Measurements from ENCODE around the gene OGFOD2. TPM values are rescaled to one million over a fixed set of nuclear protein-coding genes. Genes with fewer than 3 reads are reported as not detected.

The OGFOD2 gene
- 5.2 TPM for polyA plus RNA-seq (2013, experiment 1 of 2)
- 4.9 TPM for polyA plus RNA-seq (2013, experiment 2 of 2)

DNA sequence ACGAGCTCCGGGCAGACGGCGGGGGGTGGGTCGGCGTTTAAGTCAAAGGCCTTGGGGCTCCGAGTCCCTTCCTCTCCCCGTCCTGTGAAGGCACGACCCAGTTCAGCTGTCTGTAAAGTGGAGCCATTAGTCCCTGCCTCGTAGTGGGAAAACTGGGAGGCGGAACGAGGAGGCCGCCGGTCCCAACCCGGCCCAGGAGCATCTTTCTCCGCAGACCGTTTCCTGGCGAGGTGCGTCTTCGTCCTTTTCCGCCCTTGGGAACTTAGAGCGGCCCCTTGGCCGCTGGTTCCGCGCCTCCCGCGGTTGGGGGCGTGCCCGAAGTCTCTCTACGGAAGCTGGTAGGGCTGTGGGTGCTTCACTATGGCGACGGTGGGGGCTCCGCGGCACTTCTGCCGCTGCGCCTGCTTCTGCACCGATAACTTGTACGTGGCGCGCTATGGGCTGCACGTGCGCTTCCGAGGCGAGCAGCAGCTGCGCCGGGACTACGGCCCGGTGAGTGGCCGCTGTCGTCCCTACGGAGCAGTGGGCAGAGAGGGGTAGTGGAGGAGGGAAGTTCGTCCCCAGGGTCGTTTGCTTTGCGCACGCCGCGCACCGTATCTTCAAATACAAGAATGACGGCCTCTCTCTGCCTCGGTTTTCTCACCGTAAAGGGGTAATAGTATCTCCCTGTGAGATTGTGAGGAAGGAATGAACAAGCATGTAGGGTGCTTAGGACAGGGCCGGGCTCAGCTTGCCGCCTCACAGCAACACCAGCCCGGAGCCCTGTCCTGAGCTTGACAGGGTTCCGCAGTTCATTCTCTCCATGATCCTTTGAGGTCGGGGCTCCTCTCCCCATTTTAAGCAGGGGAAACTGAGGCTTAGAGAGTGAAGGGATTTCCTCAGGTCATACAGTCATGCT lies at the start of gene OGFOD2:
OGFOD2 (plus strand) TSS at position 353 of the 898 bp plus-strand sequence; CDS start at position 361, 8 bp downstream.
- Histone ChIP-seq H3K23ac (ENCODE audit: low read length) (peak within 1 kb of the TSS; percentile 98), H3K9ac (ENCODE audit: low read length) (peak within 1 kb of the TSS; percentile 97), H3K27ac (ENCODE audit: low read depth, low read length) (peak within 1 kb of the TSS; percentile 80), H3K36me3 (ENCODE audit: control insufficient read depth, insufficient read depth, low read length) (peaks cover 1% of the 10 kb centered on the region), H4K5ac (ENCODE audit: low read length) (no peak within 1 kb of the TSS), H3K4me2 (ENCODE audit: low read length) (peak within 1 kb of the TSS; percentile 89), H2BK5ac (ENCODE audit: low read length) (peak within 1 kb of the TSS; percentile 75), H2AK5ac (ENCODE audit: low read length) (peak within 1 kb of the TSS; percentile 6), H3K79me1 (ENCODE audit: low read length) (peaks cover 10% of the 10 kb centered on the region), H3K56ac (ENCODE audit: low read length) (peak within 1 kb of the TSS; percentile 99), H2BK120ac (ENCODE audit: low read depth, low read length) (peak within 1 kb of the TSS; percentile 62), H4K8ac (ENCODE audit: low read depth, low read length) (no peak within 1 kb of the TSS), H3K4me1 (ENCODE audit: control insufficient read depth, low read depth, low read length) (peaks cover 6% of the 10 kb centered on the region), H2BK15ac (replicated peaks; ENCODE audit: low read depth) (peak within 1 kb of the TSS; percentile 22), H3K4ac (ENCODE audit: low read depth, low read length) (peak within 1 kb of the TSS; percentile 95), H3K4me3 (ENCODE audit: low read length) (peak within 1 kb of the TSS; percentile 78), H3K27me3 (ENCODE audit: insufficient read depth, low read length, poor library complexity) (no peaks in the 10 kb centered on the region), H3K18ac (ENCODE audit: low read length) (peak within 1 kb of the TSS; percentile 97), H3K79me2 (ENCODE audit: control insufficient read depth, insufficient read depth, low read length) (peaks cover 5% of the 10 kb centered on the region)
- peak; percentile 94 for DNase-seq
- WGBS (ENCODE audit: extremely low coverage, insufficient coverage, low lambda C conversion rate), result no CpG with 5 or more reads among the region's 66 CpGs

DNA sequence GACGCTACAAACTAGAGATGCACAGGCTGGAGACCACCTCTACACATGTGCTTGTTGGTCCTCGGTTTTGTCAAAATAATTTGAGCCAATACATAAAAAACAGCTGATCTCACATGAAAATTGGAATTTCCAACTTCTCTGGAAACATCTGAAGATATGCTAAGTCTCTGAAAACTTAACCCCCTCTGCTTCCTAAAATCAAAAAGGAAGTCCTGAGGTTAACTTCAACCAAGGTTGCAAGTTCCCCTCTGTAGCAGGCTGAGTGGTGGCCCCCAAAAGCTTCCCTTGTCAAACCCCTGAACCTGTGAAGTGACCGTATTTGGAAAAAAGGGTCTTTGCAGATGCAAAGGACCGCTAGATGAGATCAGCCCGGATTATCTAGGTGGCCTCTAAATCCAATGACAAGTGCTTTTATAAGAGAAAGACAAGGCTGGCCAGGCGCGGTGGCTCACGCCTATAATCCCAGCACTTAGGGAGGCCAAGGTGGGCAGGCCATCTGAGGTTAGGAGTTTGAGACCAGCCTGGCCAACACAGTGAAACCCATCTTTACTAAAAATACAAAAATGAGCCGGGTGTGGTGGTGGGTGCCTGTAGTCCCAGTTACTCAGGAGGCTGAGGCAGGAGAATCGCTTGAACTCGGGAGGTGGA lies 47.2 kb upstream of the OGFOD2 start:
- H3K18ac ChIP-seq (ENCODE audit: low read length), result no peak overlapping the region
- H4K8ac ChIP-seq (ENCODE audit: low read depth, low read length), result no peak overlapping the region
- DNase-seq, result no peak

GRCh38 chr12:122928404-122929147 lies 46.5 kb upstream of the OGFOD2 start:
- H3K4me1 ChIP-seq (ENCODE audit: control insufficient read depth, low read depth, low read length), result no peaks in the 10 kb centered on the region
- no peak overlapping the region for H2AK5ac ChIP-seq (ENCODE audit: low read length)
- no peak overlapping the region for H2BK120ac ChIP-seq (ENCODE audit: low read depth, low read length)
- no peak overlapping the region for H2BK5ac ChIP-seq (ENCODE audit: low read length)
- no peak overlapping the region for H3K27ac ChIP-seq (ENCODE audit: low read depth, low read length)
- H4K8ac ChIP-seq (ENCODE audit: low read depth, low read length), result no peak overlapping the region
- H3K18ac ChIP-seq (ENCODE audit: low read length), result no peak overlapping the region
- H3K79me2 ChIP-seq (ENCODE audit: control insufficient read depth, insufficient read depth, low read length), result no peaks in the 10 kb centered on the region
- no peaks in the 10 kb centered on the region for H3K79me1 ChIP-seq (ENCODE audit: low read length)
- H3K4me2 ChIP-seq (ENCODE audit: low read length), result no peak overlapping the region
- H3K4me3 ChIP-seq (ENCODE audit: low read length), result no peak overlapping the region
- no peak overlapping the region for H4K5ac ChIP-seq (ENCODE audit: low read length)
- H3K36me3 ChIP-seq (ENCODE audit: control insufficient read depth, insufficient read depth, low read length), result no peaks in the 10 kb centered on the region
- DNase-seq, result no peak
- H3K9ac ChIP-seq (ENCODE audit: low read length), result no peak overlapping the region
- no peak overlapping the region for H2BK15ac ChIP-seq (replicated peaks; ENCODE audit: low read depth)
- no CpG with 5 or more reads among the region's 12 CpGs for WGBS (ENCODE audit: extremely low coverage, insufficient coverage, low lambda C conversion rate)
- no peaks in the 10 kb centered on the region for H3K27me3 ChIP-seq (ENCODE audit: insufficient read depth, low read length, poor library complexity)
- H3K4ac ChIP-seq (ENCODE audit: low read depth, low read length), result no peak overlapping the region
- H3K56ac ChIP-seq (ENCODE audit: low read length), result no peak overlapping the region
- H3K23ac ChIP-seq (ENCODE audit: low read length), result no peak overlapping the region

More for the DNA sequence above, 47.2 kb upstream of the OGFOD2 start:
- H2BK15ac ChIP-seq (replicated peaks; ENCODE audit: low read depth), result no peak overlapping the region
- H3K27me3 ChIP-seq (ENCODE audit: insufficient read depth, low read length, poor library complexity), result no peaks in the 10 kb centered on the region
- no peaks in the 10 kb centered on the region for H3K36me3 ChIP-seq (ENCODE audit: control insufficient read depth, insufficient read depth, low read length)
- H3K4me3 ChIP-seq (ENCODE audit: low read length), result no peak overlapping the region
- H3K4ac ChIP-seq (ENCODE audit: low read depth, low read length), result no peak overlapping the region
- H2BK5ac ChIP-seq (ENCODE audit: low read length), result no peak overlapping the region
- H2BK120ac ChIP-seq (ENCODE audit: low read depth, low read length), result no peak overlapping the region
- H3K9ac ChIP-seq (ENCODE audit: low read length), result no peak overlapping the region
- no peaks in the 10 kb centered on the region for H3K79me2 ChIP-seq (ENCODE audit: control insufficient read depth, insufficient read depth, low read length)
- H3K23ac ChIP-seq (ENCODE audit: low read length), result no peak overlapping the region
- H3K4me2 ChIP-seq (ENCODE audit: low read length), result no peak overlapping the region
- H4K5ac ChIP-seq (ENCODE audit: low read length), result no peak overlapping the region
- no peak overlapping the region for H2AK5ac ChIP-seq (ENCODE audit: low read length)
- WGBS (ENCODE audit: extremely low coverage, insufficient coverage, low lambda C conversion rate), result no CpG with 5 or more reads among the region's 11 CpGs
- no peak overlapping the region for H3K27ac ChIP-seq (ENCODE audit: low read depth, low read length)
- no peak overlapping the region for H3K56ac ChIP-seq (ENCODE audit: low read length)
- no peaks in the 10 kb centered on the region for H3K79me1 ChIP-seq (ENCODE audit: low read length)
- H3K4me1 ChIP-seq (ENCODE audit: control insufficient read depth, low read depth, low read length), result no peaks in the 10 kb centered on the region

DNA sequence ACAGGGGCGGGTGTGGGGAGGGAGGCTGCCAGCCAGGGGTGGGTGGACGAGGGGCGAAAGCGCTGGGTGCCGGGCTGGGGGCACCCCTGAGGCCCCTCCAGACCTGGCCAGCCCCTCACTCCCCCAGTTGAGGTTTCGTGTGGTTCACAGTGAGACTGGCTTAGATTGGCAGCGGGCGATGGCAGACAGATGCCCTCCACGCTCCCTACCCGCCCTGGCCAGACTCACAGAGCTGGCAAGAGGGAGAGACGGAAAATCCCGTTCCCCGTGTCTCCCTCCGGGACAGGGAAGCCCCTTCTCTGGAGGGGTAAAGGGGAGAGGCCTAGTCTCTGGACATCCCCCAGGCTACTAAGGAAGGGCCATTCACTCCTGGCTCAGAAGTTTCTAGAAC lies 45.9 kb upstream of the OGFOD2 start:
- H3K79me1 ChIP-seq (ENCODE audit: low read length), result no peaks in the 10 kb centered on the region
- H4K8ac ChIP-seq (ENCODE audit: low read depth, low read length), result no peak overlapping the region
- H2AK5ac ChIP-seq (ENCODE audit: low read length), result no peak overlapping the region
- no peak overlapping the region for H2BK15ac ChIP-seq (replicated peaks; ENCODE audit: low read depth)
- H3K9ac ChIP-seq (ENCODE audit: low read length), result no peak overlapping the region
- H4K5ac ChIP-seq (ENCODE audit: low read length), result no peak overlapping the region
- no peak overlapping the region for H3K27ac ChIP-seq (ENCODE audit: low read depth, low read length)
- no peak for DNase-seq
- H3K4me1 ChIP-seq (ENCODE audit: control insufficient read depth, low read depth, low read length), result no peaks in the 10 kb centered on the region
- no peaks in the 10 kb centered on the region for H3K79me2 ChIP-seq (ENCODE audit: control insufficient read depth, insufficient read depth, low read length)
- H2BK5ac ChIP-seq (ENCODE audit: low read length), result no peak overlapping the region
- WGBS (ENCODE audit: extremely low coverage, insufficient coverage, low lambda C conversion rate), result no CpG with 5 or more reads among the region's 14 CpGs
- no peak overlapping the region for H3K18ac ChIP-seq (ENCODE audit: low read length)
- H3K36me3 ChIP-seq (ENCODE audit: control insufficient read depth, insufficient read depth, low read length), result no peaks in the 10 kb centered on the region
- H3K4ac ChIP-seq (ENCODE audit: low read depth, low read length), result no peak overlapping the region
- H3K23ac ChIP-seq (ENCODE audit: low read length), result no peak overlapping the region
- no peak overlapping the region for H3K4me3 ChIP-seq (ENCODE audit: low read length)
- H3K27me3 ChIP-seq (ENCODE audit: insufficient read depth, low read length, poor library complexity), result no peaks in the 10 kb centered on the region
- no peak overlapping the region for H2BK120ac ChIP-seq (ENCODE audit: low read depth, low read length)
- H3K56ac ChIP-seq (ENCODE audit: low read length), result no peak overlapping the region
- no peak overlapping the region for H3K4me2 ChIP-seq (ENCODE audit: low read length)

- Histone ChIP-seq H3K27me3 (ENCODE audit: insufficient read depth, low read length, poor library complexity) (no peaks in the 10 kb centered on the region), H3K4me3 (ENCODE audit: low read length) (no peak overlapping the region), H2AK5ac (ENCODE audit: low read length) (no peak overlapping the region), H3K4ac (ENCODE audit: low read depth, low read length) (no peak overlapping the region), H2BK120ac (ENCODE audit: low read depth, low read length) (no peak overlapping the region), H2BK5ac (ENCODE audit: low read length) (no peak overlapping the region), H3K79me2 (ENCODE audit: control insufficient read depth, insufficient read depth, low read length) (no peaks in the 10 kb centered on the region), H2BK15ac (replicated peaks; ENCODE audit: low read depth) (no peak overlapping the region), H4K8ac (ENCODE audit: low read depth, low read length) (no peak overlapping the region), H4K5ac (ENCODE audit: low read length) (no peak overlapping the region), H3K79me1 (ENCODE audit: low read length) (no peaks in the 10 kb centered on the region), H3K18ac (ENCODE audit: low read length) (no peak overlapping the region), H3K56ac (ENCODE audit: low read length) (no peak overlapping the region), H3K36me3 (ENCODE audit: control insufficient read depth, insufficient read depth, low read length) (no peaks in the 10 kb centered on the region), H3K27ac (ENCODE audit: low read depth, low read length) (no peak overlapping the region), H3K9ac (ENCODE audit: low read length) (no peak overlapping the region), H3K4me2 (ENCODE audit: low read length) (no peak overlapping the region), H3K23ac (ENCODE audit: low read length) (no peak overlapping the region), H3K4me1 (ENCODE audit: control insufficient read depth, low read depth, low read length) (no peaks in the 10 kb centered on the region)
- DNase-seq, result no peak
- WGBS (ENCODE audit: extremely low coverage, insufficient coverage, low lambda C conversion rate), result no CpG with 5 or more reads among the region's 23 CpGs
Observed at GRCh38 chr12:122929812-122930211, 45.2 kb upstream of the OGFOD2 start.
